AG10803 (cell line): ENCODE results near the gene CD300H.

Experiments used
- DNase-seq: peaks from one replicate; pipeline ENCODE4 v3.0.0; 2010; ENCODE audit warnings: low read depth
- H3K4me3 ChIP-seq: 2 replicates; pipeline ENCODE4 v1.5.1; 2011; ENCODE audit warnings: mild to moderate bottlenecking, low read length, control low read depth
- CTCF ChIP-seq: conservative IDR thresholded peaks from 2 replicates; pipeline ENCODE4 v1.5.1; 2011; ENCODE audit warnings: mild to moderate bottlenecking, low read length, control low read depth, inconsistent platforms

The CD300H gene

GRCh38 chr17:74543891-74544760 is 23.2 kb downstream of the CD300H start:
- DNase-seq: no peak
- TF ChIP-seq CTCF: no peak
- no peak overlapping the region for H3K4me3 ChIP-seq

DNA sequence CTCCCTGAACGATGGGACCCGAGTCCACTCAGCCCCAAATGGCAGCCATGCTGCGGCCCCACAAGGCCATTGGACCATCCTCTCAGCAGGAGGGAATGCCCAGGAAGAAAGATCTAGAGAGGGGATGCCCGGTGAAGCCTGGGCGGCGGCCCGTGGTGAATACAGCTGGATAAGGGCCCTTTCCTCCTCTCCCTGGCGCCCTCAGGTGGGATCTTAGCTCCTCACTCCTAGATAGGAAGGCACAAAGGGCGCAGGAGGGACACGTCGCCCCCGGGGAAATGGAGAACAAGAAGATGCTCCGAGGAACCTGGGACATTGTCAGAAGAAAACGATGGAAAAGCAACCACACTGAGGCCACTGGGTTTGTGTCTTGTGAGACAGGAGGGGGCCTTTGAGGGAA is 23.9 kb downstream of the CD300H start:
- no peak for TF ChIP-seq CTCF
- no peak for DNase-seq
- no peak overlapping the region for H3K4me3 ChIP-seq

GRCh38 chr17:74542727-74543383 is 24.5 kb downstream of the CD300H start:
- TF ChIP-seq CTCF: no peak
- no peak for DNase-seq
- H3K4me3 ChIP-seq: no peak overlapping the region

- no peak for TF ChIP-seq CTCF
- no peak overlapping the region for H3K4me3 ChIP-seq
- DNase-seq: no peak
Observed at GRCh38 chr17:74542166-74542565, 25.1 kb downstream of the CD300H start.

DNA sequence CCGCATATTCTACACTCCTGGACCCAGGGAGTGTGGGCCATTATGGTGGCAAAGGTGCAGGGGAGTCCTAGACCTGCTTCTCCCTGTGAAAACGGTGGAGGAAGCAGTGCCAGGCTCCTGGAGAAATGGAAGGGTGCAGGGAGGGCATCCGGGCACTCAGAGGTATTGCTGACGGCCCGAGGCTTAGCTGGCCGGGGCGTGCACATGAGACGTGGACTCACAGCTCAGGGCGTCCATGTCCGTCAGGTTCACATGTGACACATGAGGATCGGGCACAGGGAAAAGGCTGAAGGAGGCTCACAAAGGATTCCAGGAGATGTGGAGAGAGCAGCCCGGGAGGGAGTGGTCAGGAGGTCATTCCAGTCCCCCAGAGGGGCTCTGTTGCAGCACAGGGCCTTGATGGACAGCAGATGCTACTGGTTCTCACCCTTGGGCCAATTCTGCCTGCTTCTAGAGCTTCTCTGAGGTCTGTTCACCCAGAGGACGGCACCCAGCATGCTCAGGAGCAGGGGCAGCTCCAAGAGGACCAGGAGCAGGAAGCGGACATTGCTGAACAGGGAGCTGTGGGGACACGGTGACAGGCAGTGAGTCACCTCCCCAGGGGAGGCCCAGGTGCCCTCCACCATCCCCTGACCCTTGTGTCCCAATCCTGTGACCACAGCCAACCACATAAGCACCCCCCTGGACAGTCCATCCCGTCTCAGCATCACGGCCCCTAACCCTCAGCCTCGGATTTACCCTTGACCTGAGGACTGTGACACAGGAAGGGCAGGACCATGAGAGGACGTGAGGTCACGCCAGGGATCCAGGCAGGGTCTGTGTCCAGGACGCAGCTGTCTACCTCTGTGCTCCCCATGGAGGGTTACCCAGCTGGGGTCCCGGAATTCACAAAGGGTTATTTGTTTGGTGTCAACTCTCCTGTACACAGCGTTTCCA is 25.9 kb downstream of the CD300H start:
- TF ChIP-seq CTCF: no peak
- no peak overlapping the region for H3K4me3 ChIP-seq
- no peak for DNase-seq

DNA sequence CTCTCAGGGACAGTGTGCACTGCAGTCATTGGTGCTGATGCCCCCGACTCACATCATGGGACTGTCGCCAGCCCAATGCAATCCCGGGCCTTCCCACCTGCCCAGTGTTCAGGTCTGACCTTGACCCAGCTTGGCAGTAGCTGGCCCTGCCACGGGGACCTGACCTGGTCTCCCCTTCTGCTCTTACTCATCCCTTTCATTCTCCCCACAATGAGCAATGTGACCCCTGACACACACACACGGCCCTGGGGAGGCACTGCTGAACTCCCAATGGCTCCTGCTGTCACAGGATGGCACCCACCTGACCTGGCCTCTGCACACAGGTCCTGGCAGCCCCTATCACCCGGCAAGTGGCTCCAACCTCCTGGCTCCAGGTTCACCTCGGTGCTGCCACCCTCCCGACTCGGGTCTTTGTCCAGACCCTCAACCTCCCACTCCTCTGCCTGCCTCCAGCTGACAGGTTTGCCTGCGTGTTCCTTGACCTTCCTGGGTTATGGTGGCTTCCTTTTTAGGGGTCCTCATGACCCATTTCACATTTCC is 28.0 kb downstream of the CD300H start:
- TF ChIP-seq CTCF: no peak
- DNase-seq: no peak
- no peak overlapping the region for H3K4me3 ChIP-seq
